HTR-8/SVneo (cell line): Measurements from ENCODE around the gene OSBPL3.
A peak's percentile ranks its signal among the peaks of the same experiment; 100 is the strongest.

Experiments
- DNase-seq: peaks from one replicate; pipeline ENCODE4 v3.0.0; 2011; ENCODE audit warnings: low spot score, mixed read lengths; ENCODE audit not compliant: insufficient read length
- FAIRE-seq: peaks from 2 replicates; lab custom pipeline; 2011; peaks lifted over from hg19 to GRCh38; lab: Jason Lieb, UNC

OSBPL3 gene

DNA sequence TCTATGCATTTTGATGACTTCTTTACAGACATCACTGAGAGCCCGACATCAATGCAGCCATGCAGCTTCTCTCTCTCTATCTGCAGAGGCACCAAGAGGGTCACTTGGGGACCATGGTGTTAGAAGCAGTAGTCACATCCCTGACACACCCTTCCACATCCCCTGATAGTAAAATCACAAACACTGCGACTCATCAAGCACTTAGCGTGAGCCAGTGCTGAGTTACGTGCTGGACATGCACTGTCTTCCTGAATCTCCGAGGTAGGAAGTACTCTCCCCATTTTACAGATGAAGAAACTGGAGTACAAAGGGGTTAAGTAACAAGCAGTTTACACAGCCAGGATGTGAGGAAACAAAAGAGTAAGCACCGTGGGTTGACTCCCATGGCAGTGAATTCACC, 109.2 kb downstream of the OSBPL3 start:
- DNase-seq (no peak), FAIRE-seq (no peak)

DNA sequence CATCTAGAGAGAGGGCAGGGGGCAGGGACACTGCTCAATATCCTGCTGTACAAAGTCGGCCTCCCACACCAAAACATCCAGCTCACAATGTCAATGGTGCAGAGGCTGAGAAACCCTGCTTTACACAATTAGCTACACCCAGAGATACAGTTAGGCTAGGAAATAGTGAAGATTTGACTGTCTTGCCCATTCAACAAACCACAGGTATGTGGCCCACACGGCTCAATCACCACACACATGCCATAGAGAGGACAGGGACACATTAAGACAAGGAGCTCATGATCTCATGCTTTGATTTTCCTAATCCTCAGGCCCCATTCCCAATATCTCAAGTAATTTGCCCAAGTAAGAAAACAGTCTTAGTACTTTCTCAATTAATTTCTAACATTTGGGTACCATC, 110.4 kb downstream of the OSBPL3 start:
- no peak for DNase-seq
- FAIRE-seq, result no peak

DNA sequence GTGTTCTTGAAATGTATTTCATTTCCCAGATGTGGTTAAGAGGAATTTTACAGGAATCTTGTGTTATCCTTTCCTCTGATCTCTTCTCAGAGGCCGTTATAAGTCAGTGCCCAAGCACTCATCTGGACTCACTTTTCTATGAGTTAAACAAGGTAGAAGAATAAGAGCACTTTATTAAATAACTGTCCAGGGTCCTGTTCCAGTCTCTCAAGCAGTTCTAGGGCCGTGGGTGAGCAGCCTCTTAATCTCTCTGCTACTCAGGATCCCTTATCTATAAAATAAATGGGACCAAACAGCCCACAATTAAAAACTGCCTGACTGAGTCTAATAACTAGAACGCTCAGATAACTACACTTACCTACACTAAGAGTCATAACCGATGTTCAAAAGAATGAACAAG, 111.2 kb downstream of the OSBPL3 start:
- DNase-seq (no peak), FAIRE-seq (no peak)

DNA sequence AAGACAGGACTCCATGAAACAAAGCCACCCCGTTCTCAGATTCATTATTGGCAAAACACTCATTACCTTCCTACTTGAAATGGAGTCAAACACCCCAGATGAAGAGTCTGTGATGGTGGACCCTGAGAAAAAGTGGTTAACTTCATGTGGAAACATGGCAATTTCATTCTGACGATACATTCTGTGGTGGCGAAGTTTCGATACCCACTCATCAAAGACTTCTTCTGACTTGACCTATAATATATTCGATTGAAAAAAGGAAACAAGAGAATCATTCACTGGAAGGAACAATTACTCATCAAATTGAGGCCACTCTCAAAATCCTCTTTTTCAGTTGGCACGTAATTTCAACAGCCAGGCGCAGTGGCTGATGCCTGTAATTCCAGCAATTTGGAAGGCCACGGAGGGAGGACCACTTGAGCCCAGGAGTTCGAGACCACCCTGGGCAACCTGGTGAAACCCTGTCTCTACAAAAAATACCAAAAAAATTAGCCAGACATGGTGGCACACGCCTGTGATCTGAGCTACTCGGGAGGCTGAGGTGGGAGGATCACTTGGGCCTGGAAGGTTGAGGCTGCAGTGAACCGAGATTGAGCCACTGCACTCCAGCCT, 113.9 kb downstream of the OSBPL3 start:
- DNase-seq (no peak), FAIRE-seq (no peak)

DNA sequence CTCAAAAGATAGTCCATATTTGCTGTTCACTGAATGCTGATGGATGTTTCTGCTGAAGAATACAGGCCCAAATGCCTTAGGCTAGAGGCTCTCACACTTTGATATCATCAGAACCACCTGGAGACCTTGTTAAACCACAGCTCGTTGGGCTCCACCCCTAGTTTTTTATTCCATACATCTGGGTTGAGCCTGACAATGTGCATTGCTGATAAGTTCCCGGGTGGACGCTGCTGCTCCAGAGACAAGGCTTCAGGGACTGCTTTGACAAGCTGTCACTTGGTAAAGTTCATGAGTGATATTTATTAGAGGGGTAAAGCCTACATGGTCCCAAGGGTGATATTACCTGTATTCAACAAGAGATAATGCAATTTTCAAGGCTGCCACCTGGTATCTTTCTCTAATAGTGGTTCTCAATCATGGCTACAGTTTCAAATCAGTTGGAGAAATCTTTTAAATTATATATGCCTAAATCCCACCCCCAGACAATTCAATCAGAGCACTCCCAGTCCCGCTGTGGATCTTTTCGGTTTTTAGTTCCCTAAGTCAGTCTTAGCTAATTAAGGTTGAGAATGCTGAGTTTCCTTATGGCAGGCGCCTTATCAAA, 115.7 kb downstream of the OSBPL3 start:
- FAIRE-seq (no peak), DNase-seq (no peak)

DNA sequence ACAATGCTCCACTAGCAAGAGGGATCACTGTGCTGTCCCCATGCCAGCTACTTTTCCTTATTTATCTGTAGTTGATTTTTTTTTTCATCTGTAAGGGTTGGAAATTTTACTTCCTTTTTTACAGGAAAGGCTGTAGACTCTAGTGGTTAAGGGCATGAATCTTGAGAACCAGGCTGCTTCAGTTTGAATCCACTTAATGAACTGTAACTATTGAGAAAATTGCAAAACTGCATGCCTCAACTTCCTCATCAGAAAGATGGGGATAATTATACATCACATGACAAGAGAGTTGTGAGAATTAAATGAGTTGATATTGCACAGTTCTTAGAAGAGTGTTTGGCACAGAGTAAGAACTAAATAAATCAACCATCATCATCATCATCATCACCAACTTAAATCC, 116.4 kb downstream of the OSBPL3 start:
- no peak for FAIRE-seq

DNA sequence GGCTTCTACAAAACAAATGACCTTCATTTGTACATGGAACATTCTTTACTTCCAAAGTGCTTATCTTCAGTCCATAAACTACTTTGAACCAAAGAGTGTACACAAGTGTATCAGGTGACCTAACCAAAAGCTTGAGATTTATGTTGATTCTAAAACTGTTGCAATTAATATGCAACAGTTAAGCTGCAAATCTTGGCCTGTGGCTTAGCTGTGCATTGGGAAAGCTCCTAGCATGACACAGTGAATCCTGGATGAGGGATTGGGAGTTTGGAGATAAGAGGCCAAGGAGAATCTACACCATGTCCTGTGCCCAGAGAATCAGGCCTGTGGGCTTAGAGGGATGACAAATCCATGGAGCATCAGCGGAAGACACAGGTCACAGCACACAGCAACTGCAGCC, 117.5 kb downstream of the OSBPL3 start:
- FAIRE-seq (no peak), DNase-seq (no peak)

More for the DNA sequence above, 116.4 kb downstream of the OSBPL3 start:
- no peak for DNase-seq

DNA sequence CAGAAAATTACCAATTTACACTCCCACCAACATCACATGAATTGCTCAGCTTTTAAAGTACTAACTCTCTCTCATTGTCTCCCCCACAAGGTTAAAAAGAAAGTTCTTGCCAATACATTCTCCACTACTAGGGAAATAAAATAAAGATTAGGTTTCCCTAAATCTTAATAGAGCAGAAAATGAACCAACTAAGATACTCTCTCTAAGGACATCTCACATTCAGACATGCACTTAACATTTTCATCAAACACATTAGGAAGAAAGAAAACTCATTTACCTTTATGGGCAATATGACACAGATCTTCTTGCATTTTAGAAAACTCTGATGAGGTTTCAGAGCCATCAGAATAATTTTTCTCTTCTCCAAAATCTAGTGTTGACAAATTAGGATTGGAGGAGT, 118.6 kb downstream of the OSBPL3 start:
- no peak for FAIRE-seq

DNA sequence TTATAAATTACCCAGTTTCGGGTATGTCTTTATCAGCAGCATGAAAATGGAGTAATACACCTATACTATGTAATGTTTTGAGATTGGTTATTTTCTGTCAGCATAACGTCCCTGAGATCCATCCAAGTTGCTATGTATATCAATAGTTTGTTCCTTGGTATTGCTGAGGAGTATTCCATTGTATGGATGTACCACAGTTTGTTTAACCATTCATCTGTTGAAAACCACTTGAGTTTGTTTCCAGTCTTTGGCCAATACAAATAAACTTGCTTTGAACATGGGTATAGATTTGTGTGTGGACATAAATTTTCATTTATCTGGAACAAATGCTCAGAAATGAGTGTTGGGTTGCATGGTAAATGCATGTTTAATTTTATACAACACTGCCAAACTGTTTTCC, 119.4 kb downstream of the OSBPL3 start:
- DNase-seq (no peak), FAIRE-seq (no peak)

More for the DNA sequence above, 118.6 kb downstream of the OSBPL3 start:
- DNase-seq, result no peak

DNA sequence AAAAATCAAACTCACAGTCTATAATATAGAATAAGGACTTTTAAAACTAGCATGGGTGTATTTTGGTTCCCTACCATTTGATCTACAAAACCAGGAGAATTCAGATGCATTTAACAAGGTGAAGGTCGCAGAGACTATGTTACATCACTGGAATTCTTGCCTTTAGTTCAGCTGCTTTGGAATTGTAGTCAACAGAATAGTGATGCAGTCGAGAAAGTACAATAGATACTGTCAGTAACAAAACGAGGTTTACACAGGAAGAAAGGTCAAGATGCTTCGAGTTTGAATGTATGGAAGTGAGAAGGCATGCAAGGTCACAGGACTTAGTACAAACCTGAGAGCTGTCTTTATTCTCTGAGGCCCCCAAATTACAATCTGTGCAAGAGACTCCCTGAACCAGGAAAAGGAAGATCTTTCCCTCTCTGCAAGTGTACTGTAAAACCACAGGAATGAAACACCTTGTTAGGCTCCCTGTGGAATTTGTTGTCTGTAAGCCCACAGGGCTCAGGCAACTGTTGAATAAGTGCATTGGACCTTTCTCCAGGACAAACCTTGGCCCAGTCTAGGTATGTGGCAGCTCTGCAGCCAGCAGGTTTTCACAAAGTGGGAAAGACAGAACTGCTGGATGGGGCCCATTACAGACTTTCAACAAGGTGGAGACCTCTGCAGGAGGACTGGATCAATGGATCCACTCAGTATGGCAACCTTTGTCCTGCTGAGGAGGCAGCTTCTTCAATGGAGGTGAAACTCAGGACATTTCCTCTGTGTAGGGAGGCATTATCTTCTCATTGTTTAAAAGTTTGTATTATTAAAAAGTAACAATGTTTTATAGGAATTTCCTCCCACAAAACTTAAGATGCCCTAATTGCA, 121.6 kb downstream of the OSBPL3 start:
- FAIRE-seq (no peak), DNase-seq (no peak)

DNA sequence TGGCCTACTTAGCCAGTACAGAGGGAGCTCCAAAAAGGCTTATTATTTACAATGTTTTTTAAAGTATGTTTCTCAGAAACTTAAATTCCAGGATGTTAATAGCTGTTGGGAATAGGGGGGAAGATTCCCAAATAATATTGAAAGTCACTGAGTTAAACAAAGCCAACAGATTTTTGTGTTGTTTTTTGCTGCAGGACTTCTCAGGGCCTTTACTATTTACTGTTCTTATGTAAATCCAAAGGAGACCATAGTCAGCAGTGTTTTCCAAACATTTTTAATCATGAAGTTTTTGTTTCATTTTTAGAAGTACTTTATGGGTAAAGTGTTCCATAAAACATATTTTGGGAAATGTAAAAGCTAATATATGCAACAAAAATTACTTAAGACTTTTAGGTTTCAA, 122.4 kb downstream of the OSBPL3 start:
- no peak for DNase-seq
- no peak for FAIRE-seq

DNA sequence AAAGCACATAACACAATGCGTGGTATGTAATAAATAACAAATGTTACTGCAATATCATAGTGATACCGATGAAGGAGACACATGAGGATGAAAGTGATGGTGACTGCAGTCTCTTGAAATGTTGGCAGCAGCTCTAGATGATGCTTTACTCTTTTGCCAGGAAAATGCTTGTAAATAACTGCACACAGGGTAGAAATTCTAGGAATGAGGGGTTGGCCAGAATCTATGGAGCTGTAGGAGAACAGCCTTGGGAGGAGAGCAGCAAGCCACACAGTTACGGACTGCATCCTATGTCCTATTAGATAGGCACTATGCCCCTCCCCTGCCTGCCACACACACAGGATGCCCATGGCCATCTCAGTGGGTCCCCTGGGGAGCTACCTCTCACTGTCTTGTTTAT, 125.1 kb downstream of the OSBPL3 start:
- no peak for DNase-seq
- no peak for FAIRE-seq

DNA sequence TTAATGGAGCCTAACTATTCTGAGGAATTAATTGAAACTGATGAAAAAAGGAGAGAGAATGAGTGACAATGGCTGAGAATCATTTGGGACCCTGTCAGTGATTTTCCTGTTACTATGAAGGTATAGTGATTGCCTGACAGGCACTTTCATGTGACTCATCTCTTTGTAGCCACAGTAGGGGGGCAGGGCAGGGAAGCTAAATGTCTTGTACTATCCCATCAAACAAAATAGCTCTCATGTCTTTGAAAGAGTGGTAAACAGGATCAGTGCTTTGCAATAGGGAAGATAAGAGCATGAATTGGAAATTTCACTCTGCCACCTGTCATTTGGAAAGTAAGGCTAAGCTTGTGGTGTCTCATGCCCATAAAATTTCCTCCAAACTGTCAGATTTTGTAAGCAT, 128.2 kb downstream of the OSBPL3 start:
- FAIRE-seq, result peak; percentile 80
- DNase-seq, result peak; percentile 40

DNA sequence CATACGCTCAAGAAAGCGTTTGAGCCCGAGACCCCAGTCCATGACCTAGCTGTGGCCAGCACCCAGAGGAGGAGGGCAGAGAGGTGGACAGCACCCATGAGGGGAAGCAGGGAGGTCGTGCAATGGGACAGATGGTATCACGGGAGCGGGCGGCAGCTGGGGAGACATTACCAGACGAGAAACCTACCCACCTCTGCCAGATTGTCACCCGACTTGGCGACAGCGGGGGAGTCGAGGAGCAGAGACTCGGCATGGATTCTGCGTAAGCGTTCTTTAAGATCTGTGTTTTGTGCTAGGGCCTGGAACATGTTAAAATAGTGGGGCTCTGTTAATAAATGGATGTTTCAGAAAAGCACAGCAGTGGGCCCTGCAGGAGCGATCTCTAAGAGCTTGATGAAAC, 131.1 kb downstream of the OSBPL3 start:
- FAIRE-seq (no peak), DNase-seq (no peak)

DNA sequence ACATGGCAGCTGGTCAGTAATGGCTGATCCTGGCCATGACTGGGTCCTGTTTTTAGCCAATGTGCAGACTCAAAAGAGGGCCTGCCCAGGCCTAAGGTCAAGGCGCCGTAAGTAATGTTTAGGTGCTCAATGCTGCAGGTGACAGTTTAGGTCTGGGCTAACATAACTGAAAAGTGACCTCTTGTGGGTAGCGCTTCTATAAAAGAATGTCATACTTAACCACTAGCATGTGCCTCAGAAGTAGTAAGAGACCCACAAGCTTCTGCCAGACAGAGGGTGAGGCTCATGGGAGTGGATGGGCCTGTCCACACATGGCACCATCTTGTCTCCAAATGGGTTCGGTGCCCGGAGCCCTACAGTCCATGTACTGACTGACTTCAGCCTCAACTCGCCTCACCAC, 132.2 kb downstream of the OSBPL3 start:
- DNase-seq, result no peak
- no peak for FAIRE-seq

DNA sequence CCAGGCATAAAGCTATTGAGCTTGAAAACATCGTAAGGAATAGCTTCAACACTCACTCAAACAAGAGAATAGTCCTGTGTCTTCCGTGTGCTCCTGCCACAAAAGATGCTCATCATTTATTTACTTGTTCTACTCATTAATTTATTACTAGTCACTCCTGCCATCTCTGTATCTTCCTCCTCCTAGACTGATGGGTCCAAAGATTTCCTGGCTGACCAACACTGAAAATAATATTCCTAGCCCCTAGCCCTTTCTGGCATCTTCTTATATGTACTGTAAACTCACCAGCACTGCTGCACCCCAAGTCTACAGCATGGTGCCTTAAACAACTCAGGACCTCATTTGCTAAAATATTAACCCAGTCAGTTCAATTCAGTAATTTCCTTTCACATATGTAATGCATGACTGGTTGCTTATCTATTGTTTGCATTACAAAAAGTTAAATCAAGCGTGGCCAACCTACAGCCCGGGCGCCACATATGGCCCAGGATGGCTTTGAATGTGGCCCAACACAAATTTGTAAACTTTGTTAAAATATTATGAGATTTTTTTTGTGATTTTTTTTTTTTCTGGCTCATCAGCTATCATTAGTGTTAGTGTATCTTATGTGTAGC, 136.1 kb downstream of the OSBPL3 start:
- FAIRE-seq (no peak), DNase-seq (no peak)

DNA sequence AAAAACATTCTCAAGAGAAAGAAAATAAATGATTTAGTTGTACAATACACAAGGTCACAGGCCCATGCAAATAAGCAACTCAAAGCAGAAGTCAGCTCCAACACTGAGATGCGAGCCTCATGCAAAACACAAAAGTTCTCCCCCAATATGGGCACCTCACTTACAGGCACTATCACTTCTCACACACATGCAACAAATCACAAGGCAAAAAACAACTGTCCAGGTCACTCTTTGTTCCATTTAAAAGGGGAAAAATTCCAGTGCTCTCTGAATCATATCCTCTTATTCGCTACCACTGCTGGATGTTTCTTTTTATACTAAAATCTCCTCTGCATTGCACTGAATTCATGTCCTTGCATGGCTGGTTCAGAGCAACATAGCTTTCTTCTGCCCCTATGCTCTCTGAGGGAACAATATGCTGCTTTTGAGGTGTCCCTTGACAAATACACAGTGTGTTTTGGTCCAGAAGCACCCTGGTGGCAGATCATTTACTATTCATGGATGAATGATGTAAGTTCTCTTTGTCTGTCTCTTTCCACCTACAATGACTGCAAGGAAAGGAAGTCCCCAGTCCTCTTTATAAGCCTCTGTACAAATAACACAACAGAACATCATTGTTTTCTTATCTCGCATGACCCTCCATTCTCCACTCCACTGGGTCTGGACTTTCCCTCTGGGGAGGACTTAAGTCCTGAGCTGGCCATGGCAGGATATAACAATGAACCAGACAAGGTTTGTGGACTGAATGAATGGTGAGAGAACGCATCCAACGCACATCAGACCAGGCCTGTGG, 137.3 kb downstream of the OSBPL3 start:
- DNase-seq (no peak), FAIRE-seq (no peak)

DNA sequence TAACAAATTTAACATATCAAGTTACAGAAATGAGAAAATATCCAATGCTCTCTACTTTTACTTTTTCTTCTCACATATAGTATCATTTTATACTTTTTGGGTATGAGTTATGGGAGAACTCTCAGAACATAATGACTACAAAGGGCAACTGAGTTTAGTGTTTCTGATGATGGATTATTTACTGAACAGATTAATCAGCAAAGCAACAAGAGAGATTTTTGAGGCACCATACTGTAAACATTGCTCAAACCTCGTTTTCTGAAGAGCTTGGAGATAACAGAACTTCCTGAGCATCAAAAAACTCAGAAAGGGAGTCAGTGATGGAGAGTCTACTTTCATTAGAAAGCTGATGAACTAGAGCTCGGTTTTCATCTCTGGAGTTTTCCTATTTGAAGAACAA, 137.9 kb downstream of the OSBPL3 start:
- FAIRE-seq (no peak), DNase-seq (no peak)

DNA sequence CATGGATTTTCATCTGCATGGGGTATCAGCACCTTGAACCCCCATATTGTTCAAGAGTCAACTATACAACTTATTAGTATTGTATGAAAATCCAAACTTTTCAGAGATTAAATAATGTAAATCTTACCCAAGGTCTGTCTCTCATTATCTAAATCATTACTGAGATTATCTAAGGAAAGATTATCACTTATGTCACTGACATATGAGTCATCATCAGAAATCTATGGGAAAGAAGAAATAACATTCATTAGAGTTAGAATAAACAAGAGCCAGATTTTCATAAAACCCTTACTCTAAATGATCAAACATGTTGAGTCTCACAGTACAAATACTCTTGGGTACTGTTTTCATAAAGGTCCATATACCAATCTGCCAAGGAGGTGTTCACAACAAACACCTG, 139.4 kb downstream of the OSBPL3 start:
- DNase-seq, result no peak
- FAIRE-seq, result no peak

DNA sequence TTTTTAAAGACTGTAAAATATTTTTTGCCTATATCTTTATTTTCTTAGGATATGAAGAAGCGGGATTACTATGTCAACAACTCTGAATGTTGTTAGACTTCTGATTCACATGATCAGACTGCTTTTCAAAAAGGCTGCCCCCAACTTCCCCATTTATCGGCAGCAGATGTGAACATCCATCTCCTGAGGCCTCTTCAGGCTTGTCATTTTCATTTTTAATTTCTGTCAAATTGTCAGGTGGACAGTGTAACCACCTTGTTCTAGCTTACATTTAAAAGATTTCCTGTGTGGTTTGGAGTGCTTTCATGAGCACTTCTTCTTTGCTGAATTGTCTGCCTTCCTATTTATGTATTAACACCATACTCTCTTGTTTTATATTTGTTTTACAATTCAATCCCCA, 143.9 kb downstream of the OSBPL3 start:
- FAIRE-seq (no peak), DNase-seq (no peak)
